Anterior cingulate cortex (tissue), 58 donors: ENCODE results near the gene ANKRD2.
"Not testable (repeated sequence)": the region's sequence is repeated elsewhere in the genome, so short reads cannot be mapped to it uniquely, and the experiment has no call there.

Experiments
- DNase-seq, 58 donors: peaks; one replicate each; lab custom pipeline; 2025; lab: John Stamatoyannopoulos, UW

Gene ANKRD2

GRCh38 chr10:97570146-97570788 is 2.3 kb upstream of the ANKRD2 start:
- no peak for DNase-seq

- DNase-seq: peak in 17 of 58 donors; percentile 6 to 63 (median 21)
Measured at GRCh38 chr10:97570789-97571471, 1.6 kb upstream of the ANKRD2 start.

- peak in 1 of 58 donors; percentile 38 for DNase-seq
Measured at GRCh38 chr10:97571622-97572021, 957 bp upstream of the ANKRD2 start.

GRCh38 chr10:97573021-97573420 is 442 bp downstream of the ANKRD2 start:
- DNase-seq: no peak

GRCh38 chr10:97573672-97574071 is 1.1 kb downstream of the ANKRD2 start:
- no peak for DNase-seq

GRCh38 chr10:97574374-97575126 is 2.0 kb downstream of the ANKRD2 start:
- DNase-seq: peak in 4 of 58 donors; percentile 7 to 15 (median 14)

GRCh38 chr10:97575127-97575668 is 2.6 kb downstream of the ANKRD2 start:
- no peak for DNase-seq

- DNase-seq: not testable (repeated sequence)
Measured at GRCh38 chr10:97576487-97576886, 3.9 kb downstream of the ANKRD2 start.

- no peak for DNase-seq
Measured at GRCh38 chr10:97577701-97578100, 5.1 kb downstream of the ANKRD2 start.

- DNase-seq: no peak
Measured at GRCh38 chr10:97578171-97578844, 5.7 kb downstream of the ANKRD2 start.

- DNase-seq: no peak
Measured at GRCh38 chr10:97580421-97581367, 8.1 kb downstream of the ANKRD2 start.

- no peak for DNase-seq
Measured at GRCh38 chr10:97582169-97582568, 9.6 kb downstream of the ANKRD2 start.

- no peak for DNase-seq
Measured at GRCh38 chr10:97583476-97583875, 10.9 kb downstream of the ANKRD2 start.

- DNase-seq: peak in 57 of 58 donors; percentile 15 to 98 (median 87)
Measured at GRCh38 chr10:97584060-97584797, 11.7 kb downstream of the ANKRD2 start, which contains the start of gene HOGA1. Gene HOGA1 (plus strand): TSS chr10:97584389. CDS start chr10:97584704, 315 bp downstream.

GRCh38 chr10:97584798-97585438 is 12.3 kb downstream of the ANKRD2 start:
- no peak for DNase-seq

GRCh38 chr10:97585439-97585811 is 12.8 kb downstream of the ANKRD2 start:
- DNase-seq: no peak

- DNase-seq: no peak
Measured at GRCh38 chr10:97587183-97587582, 14.6 kb downstream of the ANKRD2 start.

- DNase-seq: peak in 5 of 58 donors; percentile 3 to 48 (median 21)
Measured at GRCh38 chr10:97589479-97589878, 16.9 kb downstream of the ANKRD2 start, which contains the start of gene C10orf62. Gene C10orf62 (plus strand): TSS chr10:97589721. CDS start chr10:97589898, 177 bp downstream.
